Subcutaneous adipose tissue (tissue), 4 donors: ENCODE data around the gene SEC22C. TPM values are rescaled to one million over a fixed set of nuclear protein-coding genes. Genes with fewer than 3 reads are reported as not detected.

ENCODE experiments used
- total RNA-seq, 4 donors: library from RNA; depleted of rRNA; stranded (reverse); fragments of >200 nt; gene quantifications; one replicate each; pipeline ENCODE4 v1.1.0, GENCODE V29; 2016
- TF ChIP-seq, protein P1 (sequence below): fragments of 450-650 bp; IDR thresholded peaks from one replicate; pipeline ENCODE4 v1.5.1; 2016; ENCODE audit warnings: low read depth, mild to moderate bottlenecking, control low read depth, antibody characterized with exemption, moderate library complexity

The SEC22C gene
- total RNA-seq, 4 donors from 2014 or later = 45.6 to 64.3 (median 53.1) TPM

- TF ChIP-seq, protein P1, sequence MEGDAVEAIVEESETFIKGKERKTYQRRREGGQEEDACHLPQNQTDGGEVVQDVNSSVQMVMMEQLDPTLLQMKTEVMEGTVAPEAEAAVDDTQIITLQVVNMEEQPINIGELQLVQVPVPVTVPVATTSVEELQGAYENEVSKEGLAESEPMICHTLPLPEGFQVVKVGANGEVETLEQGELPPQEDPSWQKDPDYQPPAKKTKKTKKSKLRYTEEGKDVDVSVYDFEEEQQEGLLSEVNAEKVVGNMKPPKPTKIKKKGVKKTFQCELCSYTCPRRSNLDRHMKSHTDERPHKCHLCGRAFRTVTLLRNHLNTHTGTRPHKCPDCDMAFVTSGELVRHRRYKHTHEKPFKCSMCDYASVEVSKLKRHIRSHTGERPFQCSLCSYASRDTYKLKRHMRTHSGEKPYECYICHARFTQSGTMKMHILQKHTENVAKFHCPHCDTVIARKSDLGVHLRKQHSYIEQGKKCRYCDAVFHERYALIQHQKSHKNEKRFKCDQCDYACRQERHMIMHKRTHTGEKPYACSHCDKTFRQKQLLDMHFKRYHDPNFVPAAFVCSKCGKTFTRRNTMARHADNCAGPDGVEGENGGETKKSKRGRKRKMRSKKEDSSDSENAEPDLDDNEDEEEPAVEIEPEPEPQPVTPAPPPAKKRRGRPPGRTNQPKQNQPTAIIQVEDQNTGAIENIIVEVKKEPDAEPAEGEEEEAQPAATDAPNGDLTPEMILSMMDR = no peak
Observed at GRCh38 chr3:42498791-42499477, 82.8 kb downstream of the SEC22C start.

DNA sequence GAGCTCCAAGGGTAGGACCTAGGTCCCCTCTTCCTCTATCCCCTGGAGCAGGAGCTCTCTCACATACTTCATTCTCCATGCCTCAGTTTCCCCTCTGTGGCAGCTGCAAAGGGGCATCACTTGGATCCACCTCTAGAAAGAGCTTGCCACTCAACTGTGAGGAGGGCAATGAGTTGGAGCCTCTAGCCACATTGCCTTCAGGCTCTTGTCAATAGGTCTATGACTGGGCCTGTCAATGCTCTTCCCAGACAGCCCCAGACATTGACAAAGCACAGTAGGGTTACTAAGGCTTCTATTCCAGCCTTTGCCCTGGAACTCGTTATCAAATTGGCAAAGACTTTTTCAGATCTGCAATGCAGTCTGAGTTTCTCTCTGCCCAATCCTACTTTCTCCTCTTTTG lies 83.7 kb downstream of the SEC22C start:
- TF ChIP-seq, protein P1 = no peak

Other genes starting within 250 kb of the SEC22C start
- not detected for gene LYZL4, start 171.4 kb downstream of the SEC22C start, total RNA-seq
- 10 to 100 TPM in 2 of 4 donors, 1 to 10 TPM in 2; 3.6 to 94.6 (median 14.3) TPM for gene VIPR1, start 79.3 kb downstream of the SEC22C start, total RNA-seq
- gene SS18L2, start 8.9 kb upstream of the SEC22C start, total RNA-seq = 10 to 100 TPM in 3 of 4 donors, 1 to 10 TPM in 1; 5.7 to 41.7 (median 22.2) TPM
- gene NKTR, start 18.7 kb upstream of the SEC22C start, total RNA-seq = 100 to 1,000 TPM; 130 to 244 (median 148) TPM
- gene ZBTB47, start 71.7 kb upstream of the SEC22C start, total RNA-seq = 10 to 100 TPM; 24.1 to 47.3 (median 32.7) TPM
- not detected for gene KLHL40, start 103.6 kb upstream of the SEC22C start, total RNA-seq
- under 1 TPM in 1 of 4 donors, not detected in 3; 0.17 TPM for gene HHATL, start 120.8 kb upstream of the SEC22C start, total RNA-seq
- 1 to 10 TPM in 3 of 4 donors, not detected in 1; 2.9 to 6.6 (median 3.3) TPM for gene CCDC13, start 191.3 kb upstream of the SEC22C start, total RNA-seq
- gene HIGD1A, start 222.5 kb upstream of the SEC22C start, total RNA-seq = 100 to 1,000 TPM; 115 to 236 (median 161) TPM
- gene ACKR2, start 227.5 kb upstream of the SEC22C start, total RNA-seq = 10 to 100 TPM in 2 of 4 donors, 1 to 10 TPM in 2; 7.3 to 22.7 (median 11.2) TPM